ENCODE measurements around the gene CSTF3.
"Not testable (repeated sequence)": the region's sequence is repeated elsewhere in the genome, so short reads cannot be mapped to it uniquely, and the experiment has no call there.

The CSTF3 gene

DNA sequence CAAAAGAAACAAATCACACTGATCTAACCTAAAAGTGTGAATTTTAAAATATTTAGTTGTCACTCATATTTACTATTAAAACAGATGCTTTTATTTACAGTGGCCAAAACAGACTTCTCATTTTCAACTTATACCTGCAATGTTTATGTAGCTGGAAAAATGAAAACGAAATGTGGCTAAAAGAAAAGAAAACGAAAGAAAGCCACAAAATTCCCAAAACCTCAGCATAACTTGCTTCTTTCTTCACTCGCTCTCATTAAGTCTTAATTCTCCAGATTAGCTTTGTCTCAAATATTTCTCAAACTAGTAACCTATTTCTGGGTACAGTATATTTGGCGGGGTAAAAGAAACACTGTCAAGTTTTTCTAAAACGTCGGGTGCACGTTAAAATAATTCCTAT is 693 bp downstream of the CSTF3 start:
- DNase-seq (ENCODE audit: low read depth): no peak

DNA sequence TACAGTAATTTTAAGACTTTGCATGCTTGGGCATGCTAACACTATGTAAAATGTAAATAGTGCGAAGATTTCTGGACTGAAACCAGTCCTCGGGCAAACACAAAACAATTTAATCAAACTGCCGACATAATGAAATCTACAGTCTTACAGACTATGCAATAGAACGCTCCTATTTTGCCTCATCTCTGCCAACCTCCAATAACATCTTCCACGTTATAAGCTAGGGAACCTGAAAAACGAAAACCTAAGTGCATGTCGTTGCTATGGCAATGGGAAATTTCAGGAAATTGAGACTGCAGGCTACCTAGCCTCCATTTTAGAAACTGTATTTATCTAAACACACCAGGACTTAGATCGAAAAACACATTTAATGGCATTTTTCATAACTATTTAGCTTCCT is 1.1 kb downstream of the CSTF3 start:
- peak; percentile 54 for DNase-seq (ENCODE audit: low read depth)

DNA sequence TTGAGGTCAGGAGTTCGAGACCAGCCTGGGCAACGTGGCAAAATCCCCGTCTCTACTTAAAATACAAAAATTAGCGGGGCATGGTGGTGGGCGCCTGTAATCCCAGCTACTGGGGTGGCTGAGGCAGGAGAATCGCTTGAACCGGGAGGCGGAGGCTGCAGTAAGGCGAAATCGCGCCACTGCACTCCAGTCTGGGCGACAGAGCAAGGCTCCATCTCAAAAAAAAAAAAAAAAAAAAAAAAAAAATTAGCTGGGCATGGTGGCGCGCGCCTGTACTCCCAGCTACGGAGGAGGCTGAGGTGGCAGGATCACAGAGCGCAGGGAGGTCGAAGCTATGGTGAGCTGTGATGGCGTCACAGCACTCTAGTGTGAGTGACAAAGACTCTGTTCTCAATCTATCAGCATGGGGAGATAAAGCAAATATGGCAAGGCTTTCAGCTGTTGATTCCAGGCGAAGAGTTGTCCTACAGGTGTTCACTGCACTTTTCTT is 1.9 kb downstream of the CSTF3 start:
- not testable (repeated sequence) for DNase-seq (ENCODE audit: low read depth)

DNA sequence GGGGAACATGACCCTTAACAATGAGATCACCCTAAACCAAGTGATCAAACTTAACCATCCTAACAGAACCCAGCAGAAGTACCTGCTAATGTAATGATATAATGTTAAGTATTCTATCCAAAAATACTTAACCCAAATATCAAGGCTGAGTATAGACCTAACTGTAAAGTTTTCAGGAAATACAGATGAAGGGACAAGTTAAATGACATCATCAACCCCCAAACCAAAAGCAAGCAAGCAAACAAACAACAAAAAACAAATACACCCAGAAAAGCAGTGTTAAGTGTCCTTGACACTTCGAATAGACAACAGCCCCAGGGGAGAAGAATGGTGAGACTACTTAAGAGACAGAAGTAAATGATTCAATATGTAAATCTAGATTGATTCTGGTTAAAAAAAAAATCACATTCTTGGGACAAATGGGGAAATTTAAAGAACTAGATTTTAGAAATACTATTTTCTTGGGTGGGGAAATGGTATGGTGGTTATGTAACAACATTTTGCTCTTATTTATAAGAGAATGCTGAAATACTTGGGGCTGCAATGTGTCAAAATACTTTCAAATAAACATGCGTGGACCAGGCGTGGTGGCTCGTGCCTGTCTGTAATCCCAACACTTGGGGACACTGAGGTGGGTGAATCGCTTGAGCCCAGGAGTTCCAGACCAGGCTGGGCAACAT is 2.5 kb downstream of the CSTF3 start:
- no peak for DNase-seq (ENCODE audit: low read depth)

DNA sequence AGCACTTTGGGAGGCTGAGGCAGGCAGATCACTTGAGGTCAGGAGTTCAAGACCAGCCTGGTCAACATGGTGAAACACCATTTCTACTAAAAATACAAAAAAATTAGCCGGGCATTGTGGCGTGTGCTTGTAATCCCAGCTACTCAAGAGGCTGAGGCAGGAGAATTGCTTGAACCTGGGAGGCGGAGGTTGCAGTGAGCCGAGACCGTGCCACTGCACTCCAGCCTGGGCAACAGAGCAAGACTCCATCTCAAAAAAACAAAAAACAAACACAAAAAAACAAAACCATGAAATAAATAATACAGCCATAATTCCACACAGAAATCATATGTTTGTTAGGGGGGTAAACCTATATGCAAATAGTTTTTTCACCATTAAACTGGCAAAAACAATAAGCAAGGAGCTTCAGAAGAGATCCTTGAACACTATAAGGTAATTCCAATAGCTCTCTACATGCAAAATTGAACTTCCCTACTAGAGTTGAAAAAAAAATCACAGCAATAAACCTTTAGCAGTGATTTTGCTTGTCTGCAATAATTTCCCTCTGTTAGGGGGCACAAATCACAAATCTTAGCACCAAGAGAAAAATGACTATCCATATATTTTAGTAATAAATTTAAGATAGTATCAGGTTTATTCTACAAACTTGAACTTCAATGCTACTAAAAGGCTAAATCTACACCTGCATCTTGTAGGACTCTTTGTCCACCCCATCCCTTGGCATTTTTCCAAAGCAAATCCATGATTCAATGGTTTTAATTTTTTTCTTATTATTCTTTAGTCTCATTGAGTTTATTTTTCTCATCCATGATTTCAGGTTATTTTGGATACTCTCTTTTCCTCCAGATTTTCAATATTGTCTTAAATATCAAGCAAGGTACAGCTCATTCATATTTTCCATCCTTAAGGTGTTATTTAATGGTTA is 3.9 kb downstream of the CSTF3 start:
- DNase-seq (ENCODE audit: low read depth): no peak

DNA sequence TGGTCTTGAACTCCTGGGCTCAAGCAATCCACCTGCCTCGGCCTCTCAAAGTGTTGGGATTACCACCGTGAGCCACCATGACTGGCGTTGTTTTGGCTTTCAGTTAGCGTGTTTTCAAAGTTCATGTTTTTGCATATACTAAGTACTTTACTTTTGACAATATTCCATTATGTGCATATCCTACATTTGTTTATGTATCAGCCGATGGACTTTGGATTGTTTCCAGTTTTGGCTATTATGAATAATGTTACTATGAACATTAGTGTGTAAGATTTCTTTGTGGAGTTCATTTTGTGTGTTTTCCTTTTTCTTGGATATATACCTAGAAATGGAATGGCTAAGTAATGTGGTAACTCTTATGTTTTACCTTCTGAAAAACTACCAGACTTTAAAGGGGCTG is 9.9 kb downstream of the CSTF3 start:
- DNase-seq (ENCODE audit: low read depth): no peak

DNA sequence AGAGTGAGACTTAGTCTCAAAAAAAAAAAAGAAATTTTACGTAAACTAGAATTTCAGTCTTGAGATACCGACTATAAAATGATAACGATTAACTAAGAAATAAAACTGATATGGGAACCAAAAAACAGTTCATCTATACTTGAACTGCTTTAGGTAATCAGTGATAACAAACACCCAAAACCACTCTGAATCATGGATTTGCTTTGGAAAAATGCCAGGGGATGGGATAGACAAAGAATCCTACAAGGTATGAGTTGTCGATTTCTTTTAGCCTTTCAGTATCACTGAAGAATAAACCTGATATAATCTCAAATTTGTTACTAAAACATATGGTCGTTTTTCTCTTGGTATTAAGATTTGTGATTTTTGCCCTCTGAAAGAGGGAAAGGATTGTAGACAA is 13.7 kb downstream of the CSTF3 start:
- no peak for DNase-seq (ENCODE audit: low read depth)

DNA sequence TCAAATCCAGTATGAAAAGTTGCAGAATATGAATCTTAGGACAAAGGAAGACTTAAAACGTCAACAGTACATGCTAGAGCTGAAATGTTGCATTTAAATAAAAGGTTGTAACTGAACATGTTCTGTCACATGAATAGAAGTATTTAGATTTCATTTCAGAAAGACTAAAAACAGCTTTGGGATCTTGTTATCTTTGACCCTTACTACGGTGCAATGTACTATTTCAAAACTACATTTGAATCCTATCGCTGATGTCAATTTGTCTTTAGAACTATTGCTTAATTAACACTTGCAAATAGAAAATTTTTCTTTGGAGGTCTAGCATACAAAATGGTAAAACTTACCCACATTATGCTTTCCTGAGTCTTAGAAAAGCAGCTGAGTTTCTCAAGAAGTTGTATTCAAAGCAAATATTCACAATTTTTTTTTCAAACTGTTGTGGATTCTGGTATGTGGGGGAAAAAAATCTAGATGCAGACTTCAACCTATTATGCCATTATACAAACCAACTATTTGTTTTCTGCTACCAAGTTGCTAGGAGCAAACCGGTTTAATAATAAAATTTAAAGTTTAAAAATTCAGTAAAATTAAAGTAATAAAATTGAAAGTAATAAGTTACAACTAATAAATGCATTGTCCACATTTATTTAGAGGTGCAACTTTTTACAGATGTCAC is 25.4 kb downstream of the CSTF3 start:
- peak; percentile 8 for DNase-seq (ENCODE audit: low read depth)

DNA sequence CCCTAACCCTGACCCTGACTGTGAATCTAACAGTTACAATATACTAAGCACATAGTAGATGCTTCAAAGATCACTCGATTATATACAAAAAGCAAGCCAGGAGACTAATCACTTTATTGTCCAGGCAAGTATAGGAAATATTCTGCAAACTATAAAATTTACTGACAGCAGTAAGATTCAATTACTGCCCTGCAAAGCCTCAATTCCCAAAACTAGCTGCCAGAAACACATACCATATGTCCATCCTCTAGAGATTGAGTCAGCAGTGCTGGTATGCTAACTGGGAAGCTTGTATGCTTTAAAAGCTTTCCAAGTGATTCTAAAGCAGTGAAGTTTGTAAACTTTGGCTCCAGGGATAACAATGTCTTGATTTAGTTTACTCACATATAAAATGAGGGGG is 26.1 kb downstream of the CSTF3 start:
- peak; percentile 73 for DNase-seq (ENCODE audit: low read depth)

DNA sequence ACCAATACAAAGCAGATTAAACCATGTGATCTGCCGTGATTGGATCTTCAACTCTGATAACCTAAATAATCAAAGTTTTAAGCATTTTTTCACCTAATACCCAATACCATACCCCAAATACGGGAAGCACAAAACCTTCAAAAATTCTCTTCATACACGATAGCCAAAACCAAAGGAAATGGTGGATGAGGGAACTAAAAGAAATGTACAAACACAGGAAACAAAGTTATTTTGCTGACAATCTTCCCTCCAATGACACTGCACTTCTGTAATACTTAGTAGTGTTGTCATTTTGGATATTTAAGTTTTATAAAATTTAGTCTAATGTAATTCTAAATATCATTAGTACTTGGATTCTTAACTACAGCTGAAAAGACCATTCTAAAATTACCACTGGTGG is 27.0 kb downstream of the CSTF3 start:
- DNase-seq (ENCODE audit: low read depth): no peak

DNA sequence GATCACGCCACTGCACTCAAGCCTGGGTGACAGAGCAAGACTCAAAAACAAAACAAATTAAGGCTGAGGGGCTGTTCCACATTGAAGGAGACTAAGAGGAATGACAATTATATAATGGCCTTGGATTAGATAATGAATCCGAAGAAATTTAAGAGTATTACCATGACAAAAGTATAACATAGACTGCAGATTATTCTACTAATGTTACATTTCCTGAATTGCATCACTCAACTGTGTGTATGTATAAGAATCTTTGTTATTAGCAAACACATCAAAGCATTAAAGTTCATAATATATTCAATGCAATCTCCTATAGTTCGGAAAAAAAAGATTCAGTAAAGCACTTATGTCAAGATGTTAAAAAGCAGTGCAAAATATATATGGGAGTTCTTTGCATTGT is 27.5 kb downstream of the CSTF3 start:
- no peak for DNase-seq (ENCODE audit: low read depth)

DNA sequence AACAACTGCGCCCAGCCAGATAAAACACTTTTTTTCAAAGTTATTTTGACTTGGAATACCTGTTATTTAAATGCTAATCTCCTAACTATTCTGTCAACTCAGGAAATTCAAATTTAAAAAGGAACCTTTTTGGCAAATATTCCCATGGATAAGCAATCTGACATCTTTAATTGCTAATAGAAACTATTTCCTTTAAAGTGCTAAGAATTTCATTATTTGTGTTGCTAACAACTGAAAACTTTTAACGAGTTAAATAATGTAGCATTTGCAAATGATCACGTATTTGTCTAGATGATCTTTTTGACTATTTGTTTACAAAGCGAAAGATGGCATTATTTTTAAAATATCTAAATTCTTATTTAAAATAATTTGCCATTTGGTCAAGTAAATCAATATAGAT is 28.8 kb downstream of the CSTF3 start:
- no peak for DNase-seq (ENCODE audit: low read depth)

DNA sequence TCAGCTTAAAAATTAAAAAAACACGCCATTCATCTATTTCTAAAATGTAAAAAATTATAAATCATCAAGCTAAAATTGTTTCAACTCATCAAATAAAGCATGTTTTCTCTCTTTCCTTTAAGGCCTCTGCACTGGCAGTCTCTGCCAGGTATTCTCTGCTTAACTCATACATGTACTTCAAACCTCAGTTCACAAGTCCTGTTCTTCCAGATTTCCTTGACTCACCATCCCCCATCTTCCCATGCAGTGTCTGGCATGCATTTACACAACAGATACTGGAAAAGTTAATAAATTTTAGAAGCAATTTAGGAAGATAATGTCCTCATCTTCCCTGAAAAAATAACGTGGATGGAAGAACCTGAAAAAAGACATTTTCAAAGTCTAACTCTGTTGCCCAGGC is 32.5 kb downstream of the CSTF3 start:
- no peak for DNase-seq (ENCODE audit: low read depth)

DNA sequence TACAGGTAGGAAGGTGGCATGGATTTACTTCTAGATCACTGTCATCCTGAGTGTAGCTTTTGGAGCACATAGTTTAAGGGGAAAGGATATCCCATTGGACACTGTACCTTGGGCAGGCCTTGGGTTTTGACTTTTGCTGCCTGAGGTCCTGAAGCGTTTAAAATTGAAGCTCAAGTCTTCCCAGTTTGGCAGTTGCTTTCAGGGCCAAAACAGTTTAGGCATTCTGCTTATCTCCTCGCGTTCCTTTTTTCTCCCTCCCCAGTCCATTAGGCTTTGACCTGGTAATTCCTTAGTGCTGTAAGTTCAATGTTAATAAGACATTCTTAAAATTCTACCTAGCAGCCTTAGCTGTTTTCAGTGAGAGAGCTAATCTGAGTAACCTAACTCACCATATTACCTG is 35.7 kb downstream of the CSTF3 start:
- DNase-seq (ENCODE audit: low read depth): no peak

DNA sequence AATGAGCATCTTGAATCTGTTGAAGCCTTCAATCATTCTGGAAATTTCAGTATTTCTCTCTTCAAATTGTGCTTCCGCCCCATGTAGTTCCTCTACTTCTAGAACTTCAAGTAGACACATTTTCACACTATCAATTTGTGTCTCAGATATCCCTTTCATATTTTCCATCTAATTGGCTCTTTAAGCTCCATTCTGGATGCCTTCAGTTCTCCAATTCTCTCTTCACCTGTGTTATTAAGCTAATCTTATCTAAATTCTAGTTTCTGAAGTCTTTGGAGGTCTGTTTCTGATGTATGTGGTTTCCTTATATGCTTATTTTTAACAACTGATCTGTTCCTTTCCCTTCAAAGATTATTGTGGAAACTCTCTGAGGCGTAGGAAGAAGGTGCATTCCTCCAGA is 36.3 kb downstream of the CSTF3 start:
- DNase-seq (ENCODE audit: low read depth): no peak

DNA sequence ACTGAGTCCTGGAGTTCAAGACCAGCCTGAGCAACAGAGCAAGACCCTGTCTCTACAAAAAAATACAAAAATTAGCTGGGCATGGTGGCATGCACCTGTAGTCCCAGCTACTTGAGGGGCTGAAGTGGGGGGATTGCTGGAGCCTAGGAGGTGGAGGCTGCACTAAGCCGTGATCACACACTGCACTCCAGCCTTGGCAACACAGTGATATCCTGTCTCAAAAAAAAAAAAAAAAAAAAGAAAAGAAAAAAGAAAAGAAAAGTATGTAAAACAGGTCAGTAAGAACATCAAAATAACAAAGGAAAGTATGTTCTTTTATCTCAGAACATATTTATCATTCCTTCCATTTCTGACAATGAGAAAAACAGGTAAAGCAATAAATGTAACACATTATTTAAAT is 38.6 kb downstream of the CSTF3 start:
- DNase-seq (ENCODE audit: low read depth): not testable (repeated sequence)

DNA sequence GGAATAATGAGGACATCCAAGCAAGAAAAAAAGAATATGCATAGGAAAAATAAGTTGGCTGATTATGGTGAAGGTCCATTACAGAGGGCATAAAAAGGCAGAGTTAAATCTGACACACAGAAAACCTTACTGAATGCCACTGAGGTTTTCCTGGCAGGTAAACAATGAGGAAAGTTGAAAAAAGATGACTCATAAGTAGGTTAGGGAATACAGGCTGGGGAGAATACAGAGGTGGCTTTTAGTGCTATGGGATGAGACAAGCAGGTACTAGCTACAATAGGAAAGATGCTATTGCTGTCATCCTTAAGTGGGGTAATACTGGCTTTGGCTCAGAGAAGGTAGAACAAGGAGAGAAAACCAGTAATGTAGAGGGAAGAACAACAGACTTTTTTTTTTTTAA is 44.7 kb downstream of the CSTF3 start:
- peak; percentile 10 for DNase-seq (ENCODE audit: low read depth)

DNA sequence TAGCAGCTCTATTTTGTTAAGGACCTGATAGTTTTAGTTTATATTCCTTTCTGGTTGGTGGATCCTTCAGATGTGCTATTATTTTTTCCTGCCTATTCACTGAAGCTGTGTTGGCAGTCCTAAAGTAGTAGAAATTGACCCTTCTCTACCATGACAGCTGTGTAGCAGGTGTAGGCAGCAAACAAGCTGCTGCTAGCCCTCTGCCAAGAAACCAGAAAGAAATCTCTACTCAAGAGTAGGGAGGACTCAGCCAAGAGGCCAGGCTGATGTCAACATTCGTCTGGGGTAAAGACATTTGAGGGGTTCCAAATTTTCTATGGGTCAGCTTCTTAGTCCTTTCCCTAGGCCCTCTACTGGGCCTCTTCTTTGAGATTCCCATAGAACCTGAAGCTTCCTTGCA is 51.2 kb downstream of the CSTF3 start:
- no peak for DNase-seq (ENCODE audit: low read depth)

DNA sequence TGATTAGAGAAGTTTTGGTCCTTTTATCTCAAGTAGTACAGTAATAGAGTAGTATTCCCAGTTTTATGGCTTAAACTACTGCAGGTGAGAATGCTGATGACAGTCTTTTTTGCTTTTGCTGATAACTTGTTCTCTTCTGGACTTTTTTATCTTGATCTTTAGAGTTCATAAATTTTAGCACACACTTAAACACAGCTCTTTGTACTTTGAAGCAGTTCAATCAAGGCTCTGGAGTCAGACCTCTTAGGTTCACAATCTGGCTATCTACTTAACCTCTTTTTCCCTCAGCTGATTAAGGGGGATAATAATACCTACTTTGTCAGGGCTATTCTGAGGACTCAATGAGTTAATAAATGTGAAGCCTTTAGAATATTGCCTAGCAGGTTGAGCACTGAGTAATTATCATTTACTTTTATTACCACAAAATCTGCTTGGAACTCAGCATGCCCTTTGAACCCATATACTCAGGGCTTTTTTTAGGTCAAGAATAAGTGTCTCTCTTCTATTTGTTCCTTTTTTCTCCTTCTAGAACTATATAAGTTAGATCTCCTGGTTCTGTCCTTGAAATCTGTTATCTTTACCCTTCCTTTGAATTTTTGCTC is 51.9 kb downstream of the CSTF3 start:
- no peak for DNase-seq (ENCODE audit: low read depth)

DNA sequence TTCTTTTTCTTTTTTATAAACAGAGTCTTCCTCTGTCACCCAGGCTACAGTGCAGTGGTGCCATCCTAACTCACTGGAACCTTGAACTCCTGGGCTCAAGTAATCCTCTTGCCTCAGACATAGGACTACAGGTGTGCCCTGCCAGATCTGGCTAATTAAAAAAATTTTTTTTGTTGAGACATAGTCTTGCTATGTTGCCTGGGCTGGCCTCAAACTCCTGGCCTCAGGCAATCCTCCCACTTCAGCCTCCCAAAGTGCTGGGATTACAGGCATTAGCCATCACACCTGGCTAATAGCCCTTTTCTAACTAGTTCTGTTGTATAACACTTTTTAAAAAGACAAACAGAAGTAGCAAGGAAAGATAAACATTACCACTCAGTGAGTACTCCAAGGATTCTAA is 57.4 kb downstream of the CSTF3 start:
- DNase-seq (ENCODE audit: low read depth): no peak

DNA sequence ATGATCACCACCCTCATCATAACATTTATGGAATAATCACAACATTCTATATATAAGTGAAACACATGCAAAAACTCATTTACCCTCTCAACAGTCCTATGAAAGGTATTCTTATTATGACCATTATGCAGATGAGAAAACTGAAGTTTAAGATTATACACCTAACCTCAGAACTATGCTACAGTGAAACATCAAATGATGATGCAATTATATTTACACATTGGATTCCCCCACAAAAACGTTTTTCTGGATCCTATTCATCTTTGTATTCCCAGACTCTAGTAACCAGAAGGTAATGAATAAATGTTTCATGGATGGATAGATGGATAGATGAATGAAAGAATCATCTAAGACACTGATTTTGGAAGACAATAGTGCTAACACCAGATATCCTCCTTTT is 67.1 kb downstream of the CSTF3 start:
- no peak for DNase-seq (ENCODE audit: low read depth)

DNA sequence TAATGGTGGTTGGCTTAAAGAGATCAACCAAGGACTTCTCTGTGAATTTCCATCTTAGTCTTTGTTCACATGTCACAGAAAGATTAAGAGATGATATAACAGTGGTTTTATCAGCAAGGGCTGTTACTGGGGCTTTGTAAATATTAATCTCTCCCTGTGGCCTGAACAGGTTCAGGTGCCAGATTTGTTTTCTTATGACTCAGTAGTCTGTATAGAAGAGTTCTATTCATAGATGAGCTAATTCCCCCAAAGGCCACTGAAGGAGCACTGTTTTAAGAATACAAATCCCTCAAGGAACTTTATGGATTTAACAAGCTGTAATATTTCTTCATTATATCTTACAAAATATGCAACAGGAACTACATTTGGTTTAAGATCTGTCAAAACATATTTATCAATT is 71.5 kb downstream of the CSTF3 start:
- DNase-seq (ENCODE audit: low read depth): peak; percentile 81
